Medulla oblongata (tissue), 1 donor: ENCODE measurements around the gene ACAP3.

Experiments
- DNase-seq: peaks from one replicate; pipeline ENCODE4 v3.0.0-alpha.2; 2015; ENCODE audit errors: extremely low spot score

Gene ACAP3

DNA sequence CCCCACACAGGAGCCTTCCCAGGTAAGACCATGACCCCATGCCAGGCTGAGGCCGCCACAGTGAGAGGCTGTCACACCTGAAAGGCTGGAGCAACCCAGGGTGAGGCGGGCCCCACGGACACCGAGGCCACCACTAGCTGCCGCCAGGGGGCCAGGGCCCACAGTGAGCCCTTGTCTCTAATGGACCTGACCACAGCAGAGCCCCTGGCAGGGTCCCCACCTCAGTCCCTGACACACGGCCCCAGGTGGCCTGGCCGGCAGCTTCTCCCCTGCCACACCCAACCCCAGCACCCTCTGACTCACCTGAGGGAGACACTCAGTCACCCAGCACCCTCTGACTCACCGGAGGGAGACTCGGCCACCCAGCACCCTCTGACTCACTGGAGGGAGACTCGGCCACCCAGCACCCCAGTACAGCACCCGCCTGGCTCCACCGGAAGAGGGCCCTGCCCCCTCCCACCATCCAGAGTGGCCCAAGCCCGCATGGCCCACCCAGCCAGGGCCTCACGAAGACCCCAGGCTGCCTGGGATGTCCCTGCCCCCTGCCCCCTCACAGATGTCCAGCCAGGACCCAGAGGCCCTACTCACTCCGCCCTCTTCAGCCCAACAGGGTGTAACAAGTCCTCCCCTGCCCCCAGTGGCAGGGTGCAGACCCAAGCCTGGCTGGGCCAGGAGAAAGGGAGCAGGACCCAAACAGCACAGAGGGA is 37.1 kb upstream of the ACAP3 start:
- no peak for DNase-seq

DNA sequence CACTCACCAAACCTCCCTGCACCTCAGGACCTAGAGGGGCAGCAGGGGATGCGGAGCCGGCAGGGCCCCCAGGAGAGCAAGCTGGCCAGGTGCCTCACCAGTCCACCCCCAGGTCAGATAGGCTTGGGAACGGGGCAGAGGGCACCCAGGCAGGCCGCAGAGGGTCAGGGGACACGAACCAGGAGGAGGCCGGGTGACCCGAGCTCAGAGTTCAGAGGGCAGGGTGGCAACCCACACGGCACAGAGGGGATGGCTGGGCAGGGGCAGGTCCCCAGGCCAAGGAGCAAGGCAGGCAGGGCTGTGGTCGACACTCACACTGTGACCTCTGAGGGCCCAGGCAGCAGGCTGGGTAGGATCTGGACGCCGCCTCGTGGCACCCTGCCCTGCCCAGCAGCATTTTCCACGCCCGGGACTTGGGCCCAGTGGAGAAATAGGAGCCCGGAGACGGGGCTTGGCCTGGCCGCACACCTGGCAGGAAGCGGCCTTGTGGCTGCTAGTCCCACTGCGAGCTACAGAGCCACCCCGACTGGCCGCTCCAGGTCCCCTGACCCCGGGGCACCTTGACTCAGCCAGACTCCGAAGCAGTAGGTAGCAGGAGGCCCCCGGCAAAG is 36.2 kb upstream of the ACAP3 start:
- DNase-seq = no peak

DNA sequence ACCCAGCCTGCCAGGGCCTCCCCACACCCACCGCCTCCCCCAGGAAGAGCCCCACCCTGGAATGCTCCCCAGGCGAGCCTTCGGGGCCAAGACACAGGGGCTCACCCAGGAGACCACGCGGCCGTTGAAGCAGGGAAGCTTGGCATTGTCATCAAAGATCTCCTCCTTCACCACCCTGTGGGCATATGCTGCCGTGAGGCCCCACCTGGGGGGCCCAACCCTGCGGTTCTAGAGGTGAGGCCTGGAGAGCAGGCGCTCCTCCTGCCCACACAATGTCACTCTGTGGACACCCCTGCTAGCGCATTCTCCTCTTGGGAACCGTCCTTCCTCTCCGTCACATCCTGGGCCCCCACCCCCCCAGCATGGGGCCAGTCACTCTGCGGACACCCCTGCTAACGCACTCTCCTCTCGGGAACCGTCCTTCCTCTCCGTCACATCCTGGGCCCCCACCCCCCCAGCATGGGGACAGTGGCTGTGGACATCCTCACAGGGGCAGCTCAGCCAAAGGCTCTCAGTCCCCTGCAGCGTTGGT is 34.9 kb upstream of the ACAP3 start:
- no peak for DNase-seq

DNA sequence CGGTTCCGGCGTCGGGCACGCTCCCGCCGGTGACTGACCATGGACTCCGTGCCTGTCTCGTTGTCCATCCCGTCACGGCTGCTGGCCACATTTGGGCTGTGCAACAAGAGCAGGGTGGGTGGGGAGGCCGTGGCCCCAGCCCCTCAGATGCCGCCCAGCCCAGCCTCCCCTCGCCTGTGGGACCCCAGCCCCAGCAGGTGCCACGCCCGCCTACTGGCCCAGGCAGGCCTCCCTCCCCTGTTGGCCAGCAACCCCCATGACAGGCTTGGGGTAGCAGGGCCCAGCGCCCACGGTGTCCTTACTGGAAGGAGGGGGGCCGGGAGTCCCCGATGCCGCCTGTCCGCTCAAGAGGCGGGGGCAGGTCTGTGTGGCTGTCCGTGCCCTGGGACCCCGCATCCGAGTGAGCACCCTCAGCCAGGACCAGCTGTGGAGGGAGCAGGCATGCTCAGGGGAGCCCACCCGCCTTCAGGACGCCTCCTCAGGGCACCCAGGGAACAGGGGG is 34.4 kb upstream of the ACAP3 start:
- DNase-seq = no peak

DNA sequence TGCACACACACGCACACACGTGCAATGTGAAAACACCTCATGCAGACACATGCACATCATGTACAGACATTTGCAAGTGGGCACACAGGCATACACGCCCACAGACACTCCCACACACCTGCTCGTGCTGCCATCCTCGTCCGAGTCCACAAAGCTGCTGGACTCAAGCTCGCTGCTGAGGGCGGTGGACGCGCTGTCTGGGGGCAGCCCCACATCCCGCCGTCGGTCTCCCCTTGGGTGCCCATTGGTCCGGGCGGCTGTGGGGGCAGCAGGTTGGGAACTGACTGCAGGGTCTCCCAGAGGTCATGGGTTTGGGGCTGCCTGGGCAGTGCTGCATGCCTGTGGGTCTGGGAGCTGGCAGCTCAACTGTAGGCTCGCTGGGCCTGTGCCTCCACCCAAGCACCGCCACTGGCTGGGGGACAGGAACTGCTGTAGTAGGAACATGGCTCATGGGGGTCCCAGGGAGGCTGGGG is 33.9 kb upstream of the ACAP3 start:
- DNase-seq = no peak

GRCh38 chr1:1340791-1341548 is 33.2 kb upstream of the ACAP3 start:
- DNase-seq = no peak

- no peak for DNase-seq
These were observed 32.5 kb upstream of the ACAP3 start for GRCh38 chr1:1340185-1340584.

GRCh38 chr1:1338278-1338677 is 30.5 kb upstream of the ACAP3 start:
- no peak for DNase-seq

DNA sequence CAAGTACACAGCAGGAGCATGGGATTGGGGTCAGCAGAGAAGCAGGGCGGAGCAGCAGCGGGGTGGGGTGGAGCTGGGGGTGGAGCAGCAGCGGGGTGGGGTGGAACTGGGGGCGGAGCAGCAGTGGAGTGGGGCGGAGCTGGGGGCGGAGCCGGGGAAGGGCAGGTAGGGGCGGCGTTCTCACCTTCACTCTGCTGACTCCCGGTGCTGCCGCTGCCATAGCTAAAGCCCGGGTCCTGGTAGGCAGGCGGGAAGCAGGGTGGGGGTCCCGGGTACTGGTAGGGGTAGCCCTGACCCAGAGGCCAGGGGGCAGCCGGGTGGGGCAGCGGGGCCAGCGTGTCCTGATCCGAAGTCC is 30.0 kb upstream of the ACAP3 start:
- no peak for DNase-seq

DNA sequence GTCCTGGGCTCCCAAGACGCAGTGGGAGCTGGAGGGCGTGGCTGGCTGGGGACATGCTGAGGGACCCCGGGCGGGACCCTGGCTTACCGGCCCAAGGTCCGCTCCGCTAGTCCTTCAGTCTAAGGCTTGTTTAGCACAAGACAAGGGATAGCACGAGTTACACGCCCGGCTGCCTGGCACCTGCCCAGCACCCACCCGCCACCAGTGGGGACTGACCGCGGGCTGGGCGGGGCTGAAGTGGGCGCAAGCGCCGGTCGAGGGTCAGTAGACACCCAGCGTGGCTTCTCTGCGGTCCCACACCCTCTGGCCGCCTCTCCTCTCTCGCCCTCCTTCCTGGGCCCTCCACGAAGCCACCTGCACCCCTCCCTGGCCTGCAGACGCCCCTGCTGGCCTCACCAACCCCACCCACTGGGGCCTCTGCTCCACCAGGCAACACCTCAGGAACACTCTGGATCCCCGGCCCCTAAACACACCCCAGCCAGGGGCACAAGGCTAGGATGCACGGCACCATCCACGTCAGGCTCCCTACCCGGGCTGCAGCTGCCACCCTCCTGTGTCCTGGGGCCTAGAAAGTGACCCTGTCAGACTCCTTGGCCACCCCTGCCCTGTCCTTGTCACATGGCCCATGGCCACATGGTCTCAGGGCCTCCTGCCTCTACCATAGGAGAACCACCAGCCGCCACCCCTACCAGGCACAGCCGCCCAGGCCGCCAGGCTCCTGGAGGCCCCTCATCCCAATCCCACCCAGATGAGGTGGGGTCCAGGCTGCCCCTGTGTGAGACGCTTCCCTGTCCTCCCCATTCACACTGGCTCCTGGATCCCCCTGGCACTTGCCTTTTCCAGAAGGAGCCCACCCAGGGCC is 29.4 kb upstream of the ACAP3 start:
- no peak for DNase-seq

DNA sequence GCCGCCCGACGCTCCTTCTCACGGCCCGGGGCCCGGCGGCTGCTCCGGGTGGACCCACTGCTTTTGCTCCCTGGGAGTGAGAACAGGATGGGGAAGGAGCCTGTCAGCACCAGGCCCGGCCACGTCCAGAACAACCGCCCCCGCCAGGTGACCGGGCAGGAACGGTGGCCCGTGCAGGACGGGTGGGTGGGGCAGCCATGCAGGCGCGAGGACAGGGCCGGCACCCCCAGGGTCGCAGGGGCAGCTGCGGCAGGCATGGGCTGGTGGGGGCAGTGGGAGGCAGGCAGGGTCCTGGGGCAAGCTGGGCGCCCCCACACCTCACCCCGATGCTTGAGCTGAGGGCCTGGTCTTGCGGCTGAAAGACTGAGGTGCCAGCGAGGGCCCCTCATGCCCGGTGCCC is 28.7 kb upstream of the ACAP3 start:
- DNase-seq = no peak

DNA sequence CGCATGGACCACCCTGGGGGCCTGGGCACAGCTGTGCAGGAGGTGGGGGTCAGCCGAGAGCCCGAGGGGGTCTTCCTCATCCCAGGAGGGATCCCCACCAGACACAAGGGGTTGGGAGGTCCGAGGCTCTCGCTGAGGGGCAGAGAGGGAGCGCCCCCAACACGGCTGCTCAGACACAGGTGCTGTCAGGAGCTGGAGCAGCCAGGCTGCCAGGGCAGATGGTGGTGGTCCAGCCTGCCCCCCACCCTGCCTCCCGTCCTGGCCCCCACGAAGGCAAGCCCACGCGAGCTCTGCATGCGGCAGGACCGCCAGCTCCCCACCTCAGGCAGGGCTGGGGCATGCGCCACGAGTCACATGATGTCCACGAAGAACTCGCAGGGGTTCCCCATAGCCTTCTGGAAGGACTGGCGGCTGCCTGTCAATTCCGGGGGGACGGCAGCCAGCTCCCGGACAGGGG is 28.1 kb upstream of the ACAP3 start:
- DNase-seq = no peak

DNA sequence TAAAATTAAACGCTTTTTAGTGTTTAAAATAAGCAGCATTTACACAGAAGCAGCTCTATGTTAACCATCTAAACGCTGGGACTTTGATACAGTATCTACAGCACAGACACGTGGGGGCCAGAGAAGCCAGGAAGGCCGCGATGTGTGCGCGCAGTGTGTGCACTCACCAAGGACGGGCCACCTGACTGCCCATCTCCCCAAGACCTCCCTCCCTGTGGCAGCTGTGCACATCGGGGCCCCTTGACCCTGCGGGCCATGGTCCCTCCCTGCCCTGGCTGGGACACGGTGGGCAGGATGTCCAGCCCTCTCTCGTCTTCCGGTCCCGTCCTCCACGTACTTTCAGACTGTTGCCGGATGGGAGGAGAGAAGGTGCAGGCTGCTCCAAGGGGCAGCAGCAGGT is 27.6 kb upstream of the ACAP3 start:
- no peak for DNase-seq

DNA sequence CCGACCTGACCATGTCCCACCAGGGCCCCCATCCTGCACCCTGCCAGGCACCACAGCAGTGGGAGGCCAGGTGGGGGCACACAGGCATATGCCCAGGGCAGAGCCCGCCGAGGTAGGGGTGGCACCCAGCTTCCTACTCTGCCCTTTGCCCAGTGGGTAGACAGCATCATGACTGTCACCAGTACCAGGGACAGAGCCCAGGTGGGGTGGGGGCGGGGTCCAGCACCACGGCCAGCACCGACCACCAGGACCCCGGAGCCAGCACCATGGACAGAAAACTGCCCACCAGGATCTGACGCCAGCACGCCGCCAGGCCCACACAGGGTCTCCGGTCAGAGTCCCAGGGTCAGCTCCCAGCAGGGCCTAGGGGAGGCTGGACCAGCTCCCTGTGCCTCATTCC is 27.1 kb upstream of the ACAP3 start:
- no peak for DNase-seq

DNA sequence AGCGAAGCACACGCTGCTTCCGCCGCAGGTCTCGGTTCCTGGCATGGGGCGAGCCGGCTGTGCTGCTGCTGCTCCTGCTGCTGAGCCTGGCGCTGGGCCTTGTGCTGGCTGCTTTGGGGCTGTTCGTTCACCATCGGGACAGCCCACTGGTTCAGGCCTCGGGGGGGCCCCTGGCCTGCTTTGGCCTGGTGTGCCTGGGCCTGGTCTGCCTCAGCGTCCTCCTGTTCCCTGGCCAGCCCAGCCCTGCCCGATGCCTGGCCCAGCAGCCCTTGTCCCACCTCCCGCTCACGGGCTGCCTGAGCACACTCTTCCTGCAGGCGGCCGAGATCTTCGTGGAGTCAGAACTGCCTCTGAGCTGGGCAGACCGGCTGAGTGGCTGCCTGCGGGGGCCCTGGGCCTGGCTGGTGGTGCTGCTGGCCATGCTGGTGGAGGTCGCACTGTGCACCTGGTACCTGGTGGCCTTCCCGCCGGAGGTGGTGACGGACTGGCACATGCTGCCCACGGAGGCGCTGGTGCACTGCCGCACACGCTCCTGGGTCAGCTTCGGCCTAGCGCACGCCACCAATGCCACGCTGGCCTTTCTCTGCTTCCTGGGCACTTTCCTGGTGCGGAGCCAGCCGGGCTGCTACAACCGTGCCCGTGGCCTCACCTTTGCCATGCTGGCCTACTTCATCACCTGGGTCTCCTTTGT is 26.0 kb upstream of the ACAP3 start:
- no peak for DNase-seq

DNA sequence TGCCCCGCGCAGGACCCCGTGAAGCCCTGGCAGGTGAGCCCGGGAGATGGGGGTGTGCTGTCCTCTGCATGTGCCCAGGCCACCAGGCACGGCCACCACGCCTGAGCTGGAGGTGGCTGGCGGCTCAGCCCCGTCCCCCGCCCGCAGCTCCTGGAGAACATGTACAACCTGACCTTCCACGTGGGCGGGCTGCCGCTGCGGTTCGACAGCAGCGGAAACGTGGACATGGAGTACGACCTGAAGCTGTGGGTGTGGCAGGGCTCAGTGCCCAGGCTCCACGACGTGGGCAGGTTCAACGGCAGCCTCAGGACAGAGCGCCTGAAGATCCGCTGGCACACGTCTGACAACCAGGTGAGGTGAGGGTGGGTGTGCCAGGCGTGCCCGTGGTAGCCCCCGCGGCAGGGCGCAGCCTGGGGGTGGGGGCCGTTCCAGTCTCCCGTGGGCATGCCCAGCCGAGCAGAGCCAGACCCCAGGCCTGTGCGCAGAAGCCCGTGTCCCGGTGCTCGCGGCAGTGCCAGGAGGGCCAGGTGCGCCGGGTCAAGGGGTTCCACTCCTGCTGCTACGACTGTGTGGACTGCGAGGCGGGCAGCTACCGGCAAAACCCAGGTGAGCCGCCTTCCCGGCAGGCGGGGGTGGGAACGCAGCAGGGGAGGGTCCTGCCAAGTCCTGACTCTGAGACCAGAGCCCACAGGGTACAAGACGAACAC is 25.2 kb upstream of the ACAP3 start:
- DNase-seq = no peak

- DNase-seq = no peak
These were observed 24.5 kb upstream of the ACAP3 start for GRCh38 chr1:1332031-1332755.

- no peak for DNase-seq
These were observed 23.6 kb upstream of the ACAP3 start, which contains the start of gene TAS1R3 for GRCh38 chr1:1331068-1331965. TSS of gene TAS1R3 (plus strand) at chr1:1331280. CDS start at chr1:1331346, 66 bp downstream.
